Ramos (cell line): ENCODE data around the gene KIF2A.

Experiments
- in situ Hi-C: fragments of 300-500 bp; cut with MboI; formaldehyde crosslinking; loops from one replicate; pipeline ENCODE4 v1.14.3; 2022; ENCODE audit warnings: low sequenced_read_pairs; ENCODE audit not compliant: unreplicated experiment

KIF2A gene

GRCh38 chr5:62326302-62326701, 20.3 kb downstream of the KIF2A start:
- in situ Hi-C loops = no loop called here

DNA sequence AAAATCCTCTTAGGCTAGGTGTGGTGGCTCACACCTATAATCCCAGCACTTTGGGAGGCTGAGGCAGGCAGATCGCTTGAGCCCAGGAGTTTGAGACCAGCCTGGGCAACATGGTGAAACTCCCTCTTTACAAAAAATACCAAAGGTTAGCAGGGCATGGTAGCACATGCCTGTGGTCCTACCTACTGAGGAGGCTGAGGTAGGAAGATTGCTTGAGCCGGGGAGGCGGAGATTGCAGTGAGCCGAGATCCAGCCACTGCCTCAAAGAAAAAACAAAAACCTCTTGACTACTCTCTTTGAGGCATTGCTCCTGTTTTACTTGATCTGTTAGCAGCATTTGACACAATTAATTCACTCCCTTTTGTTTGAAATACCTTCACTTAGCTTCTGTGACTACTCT, 20.7 kb downstream of the KIF2A start:
- in situ Hi-C loops = no loop called here

GRCh38 chr5:62327138-62328053, 21.4 kb downstream of the KIF2A start:
- in situ Hi-C loops = no loop called here

DNA sequence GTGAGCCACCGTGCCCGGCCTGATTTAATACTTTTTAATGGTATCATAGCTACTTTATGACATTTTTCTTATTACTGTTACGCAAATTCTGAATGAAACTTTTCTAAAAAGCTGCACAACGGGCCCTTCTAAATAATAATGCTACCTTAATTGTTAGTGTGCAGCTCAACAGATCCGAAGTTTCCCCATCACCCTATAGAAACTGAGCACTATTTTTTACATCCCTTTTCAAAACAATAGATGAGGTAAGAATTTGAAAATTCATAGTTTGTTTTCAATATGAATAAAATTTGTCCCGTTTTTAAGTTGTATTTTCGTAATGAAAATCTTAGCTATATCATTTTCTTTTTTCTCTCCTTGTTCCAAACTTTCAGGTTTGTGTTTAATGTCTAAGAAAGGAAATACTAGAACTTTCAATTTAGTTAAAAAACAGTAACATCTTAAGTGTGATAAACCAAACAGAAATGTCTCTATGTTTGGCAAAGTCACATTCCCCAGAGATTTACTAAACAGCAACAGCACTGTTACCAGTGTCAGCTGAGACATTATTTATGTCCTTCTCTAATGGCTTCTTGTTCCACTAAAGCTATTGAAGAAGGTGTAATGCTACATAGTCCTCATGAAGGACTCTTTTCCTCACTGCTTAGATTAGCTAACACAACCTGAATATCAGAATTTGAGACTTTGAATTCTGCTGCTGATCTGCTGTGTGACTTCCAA, 22.9 kb downstream of the KIF2A start:
- in situ Hi-C loops = no loop called here

DNA sequence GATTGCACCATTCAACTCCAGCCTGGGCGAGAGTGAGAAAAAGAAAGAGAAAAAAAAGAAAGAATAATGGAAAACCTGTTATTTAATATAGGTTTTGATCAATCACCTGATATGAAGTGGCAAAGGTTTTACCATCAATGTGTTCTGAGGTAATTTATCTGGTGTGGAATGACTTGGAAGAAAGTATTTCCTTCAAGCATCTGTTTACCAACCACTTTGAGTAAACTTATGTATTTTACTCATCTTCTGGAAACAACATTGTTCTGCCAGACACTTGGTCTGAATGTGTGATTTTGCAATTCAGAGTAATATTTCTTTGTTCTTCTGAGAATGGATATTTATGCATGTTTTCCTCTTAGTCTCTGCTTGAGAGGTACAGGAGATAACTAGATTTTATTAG, 24.3 kb downstream of the KIF2A start:
- in situ Hi-C loops = no loop called here

GRCh38 chr5:62331921-62332320, 25.9 kb downstream of the KIF2A start:
- in situ Hi-C loops = no loop called here

DNA sequence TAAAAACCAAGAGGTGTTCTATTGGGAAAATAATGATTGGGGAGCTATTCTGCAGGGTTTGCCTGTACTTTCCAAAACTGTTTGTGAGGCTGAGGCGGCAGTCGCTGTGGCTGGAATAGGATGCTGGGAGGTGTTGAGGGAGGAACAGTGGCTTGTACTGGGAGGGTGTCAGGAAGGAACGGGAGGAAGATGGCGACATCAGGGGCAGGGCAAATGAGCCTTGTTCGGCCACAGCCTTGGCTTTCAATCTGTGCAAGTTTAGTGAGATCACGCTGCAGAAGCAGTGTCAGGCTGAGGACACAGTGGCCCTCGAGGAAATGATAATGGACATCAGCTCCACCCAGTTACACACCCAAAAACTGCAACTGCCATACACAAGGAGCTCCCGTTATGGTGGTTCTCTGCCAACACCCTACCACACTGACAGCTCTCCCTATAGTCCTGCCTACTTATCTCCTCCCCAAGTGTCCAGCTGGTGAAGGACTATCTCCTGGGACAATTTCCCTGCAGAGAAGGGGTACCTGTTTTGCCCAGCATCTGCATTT, 27.3 kb downstream of the KIF2A start:
- in situ Hi-C loops = no loop called here

- in situ Hi-C loops = no loop called here
Observed at GRCh38 chr5:62334082-62334481, 28.1 kb downstream of the KIF2A start.

DNA sequence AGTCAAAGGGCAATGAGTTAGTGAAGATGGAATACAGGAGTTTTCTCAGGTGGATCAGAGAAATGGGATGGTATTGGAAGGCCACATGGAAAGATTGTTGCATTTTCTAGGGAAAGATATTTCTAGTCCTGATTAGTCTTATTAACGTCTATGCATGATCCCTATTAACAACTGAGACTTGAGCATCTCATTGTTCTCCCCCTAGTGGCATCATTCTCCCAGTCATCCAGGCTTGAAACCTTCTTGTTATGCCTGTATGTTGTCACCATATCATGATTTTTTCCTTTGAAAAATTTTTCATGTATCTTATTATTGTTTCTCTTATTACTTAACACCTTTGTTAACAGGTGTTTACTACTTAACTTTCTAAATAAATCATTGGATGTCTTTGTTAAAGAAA, 34.4 kb downstream of the KIF2A start:
- in situ Hi-C loops = no loop called here

DNA sequence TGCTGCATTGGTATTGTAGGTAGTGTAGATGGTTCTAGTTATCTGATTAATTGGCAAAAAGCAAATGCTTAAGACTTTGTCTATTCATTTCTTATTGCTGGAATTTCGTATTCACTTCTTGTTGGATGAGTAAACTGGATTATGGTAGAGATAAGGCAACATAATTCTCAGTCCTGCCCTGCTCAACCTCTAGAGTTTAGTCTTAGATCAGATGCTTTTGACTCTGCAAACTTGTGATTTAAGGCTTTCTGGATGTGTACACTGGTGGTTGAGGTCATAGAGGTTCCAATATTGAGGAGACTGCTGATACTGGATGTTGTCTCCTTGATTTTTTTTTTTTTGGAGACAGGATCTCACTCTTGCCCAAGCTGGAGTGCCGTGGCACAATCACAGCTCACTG, 35.0 kb downstream of the KIF2A start:
- in situ Hi-C loops = no loop called here

GRCh38 chr5:62341783-62342475, 35.9 kb downstream of the KIF2A start:
- in situ Hi-C loops = no loop called here

GRCh38 chr5:62342476-62342837, 36.5 kb downstream of the KIF2A start:
- in situ Hi-C loops = no loop called here

DNA sequence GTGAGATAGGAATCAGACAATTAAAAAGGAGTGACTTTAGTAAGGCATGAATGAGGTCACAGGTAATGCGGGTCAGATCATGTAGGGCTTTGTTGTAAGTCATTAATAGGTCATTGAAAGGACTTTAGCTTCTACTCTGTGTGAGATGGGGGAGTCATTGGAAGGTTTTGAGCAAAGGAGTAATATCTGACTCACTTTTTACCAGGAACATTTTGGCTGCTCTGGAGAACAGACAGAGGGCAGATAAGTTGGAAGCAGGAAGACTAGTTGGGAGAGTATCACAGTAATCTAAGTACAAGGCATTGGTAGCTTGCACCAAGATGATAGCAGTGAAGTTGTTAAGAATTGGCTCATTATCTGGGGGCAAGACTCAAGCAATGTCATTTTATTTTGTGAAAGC, 37.4 kb downstream of the KIF2A start:
- in situ Hi-C loops = no loop called here

GRCh38 chr5:62346748-62347147, 40.7 kb downstream of the KIF2A start:
- in situ Hi-C loops = no loop called here

GRCh38 chr5:62347928-62348327, 41.9 kb downstream of the KIF2A start:
- in situ Hi-C loops = no loop called here

GRCh38 chr5:62348723-62349481, 42.9 kb downstream of the KIF2A start:
- in situ Hi-C loops = no loop called here

DNA sequence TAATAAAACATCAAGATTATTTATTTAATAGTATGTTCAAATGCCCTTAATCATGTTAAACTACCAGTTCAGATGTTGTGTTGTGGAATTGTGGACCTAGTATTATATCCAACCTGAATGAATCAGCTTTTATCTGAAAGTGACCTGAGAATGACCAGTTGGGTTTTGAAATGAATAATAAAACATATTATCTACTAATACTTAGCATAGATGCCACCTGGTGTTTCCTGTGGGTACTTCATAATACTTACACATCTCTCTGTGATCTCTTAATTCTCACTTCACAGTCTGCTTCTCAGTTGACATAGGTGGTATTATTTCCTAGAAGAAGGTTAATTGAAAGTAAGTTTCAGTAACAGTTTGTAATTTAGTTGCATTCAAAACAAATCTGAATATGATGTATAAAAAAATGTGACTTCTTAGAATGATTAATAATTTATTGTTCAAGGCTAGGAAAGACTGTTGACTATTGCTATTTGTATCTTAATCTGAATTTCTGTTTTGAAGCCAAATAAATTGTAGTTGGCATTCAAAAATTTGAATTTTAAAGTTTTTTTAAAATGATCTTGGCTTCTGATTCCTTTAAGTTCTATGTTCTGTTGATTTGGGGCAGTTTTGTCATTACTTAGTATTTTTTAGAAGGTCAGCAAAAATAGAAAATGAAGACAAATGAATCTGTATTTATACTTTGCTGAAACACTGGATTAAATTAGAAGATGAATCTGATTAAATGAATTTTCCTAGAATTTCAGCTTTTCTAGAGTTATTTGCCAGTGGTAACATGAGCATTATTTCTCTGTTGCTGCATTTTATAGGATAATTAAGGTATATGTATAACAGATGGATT, 48.2 kb downstream of the KIF2A start:
- in situ Hi-C loops = loop anchor here (10.0 kb wide), 1 partner anchor 139 kb away; no protein-coding TSS in a partner anchor

GRCh38 chr5:62362701-62363100, 56.7 kb downstream of the KIF2A start:
- in situ Hi-C loops = no loop called here

DNA sequence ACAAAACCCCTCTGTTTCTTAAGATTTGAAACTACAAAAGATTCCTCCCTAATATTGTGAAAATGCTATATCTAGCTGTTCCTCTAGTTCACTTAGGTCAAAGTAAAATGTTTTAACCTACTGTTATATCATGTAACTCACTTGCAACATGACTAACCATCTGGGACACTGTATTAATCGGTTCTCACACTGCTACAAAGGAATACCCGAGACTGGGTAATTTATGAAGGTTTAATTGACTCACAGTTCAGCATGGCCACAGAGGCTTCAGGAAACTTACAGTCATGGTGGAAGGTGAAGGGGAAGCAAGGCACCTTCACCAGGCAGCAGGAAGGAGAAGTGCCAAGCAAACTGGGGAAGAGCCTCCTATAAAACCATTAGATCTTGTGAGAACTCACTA, 63.0 kb downstream of the KIF2A start:
- in situ Hi-C loops = no loop called here
